ENCODE data around the gene CHCHD5.
A peak's percentile ranks its signal among the peaks of the same experiment; 100 is the strongest.

Gene CHCHD5

DNA sequence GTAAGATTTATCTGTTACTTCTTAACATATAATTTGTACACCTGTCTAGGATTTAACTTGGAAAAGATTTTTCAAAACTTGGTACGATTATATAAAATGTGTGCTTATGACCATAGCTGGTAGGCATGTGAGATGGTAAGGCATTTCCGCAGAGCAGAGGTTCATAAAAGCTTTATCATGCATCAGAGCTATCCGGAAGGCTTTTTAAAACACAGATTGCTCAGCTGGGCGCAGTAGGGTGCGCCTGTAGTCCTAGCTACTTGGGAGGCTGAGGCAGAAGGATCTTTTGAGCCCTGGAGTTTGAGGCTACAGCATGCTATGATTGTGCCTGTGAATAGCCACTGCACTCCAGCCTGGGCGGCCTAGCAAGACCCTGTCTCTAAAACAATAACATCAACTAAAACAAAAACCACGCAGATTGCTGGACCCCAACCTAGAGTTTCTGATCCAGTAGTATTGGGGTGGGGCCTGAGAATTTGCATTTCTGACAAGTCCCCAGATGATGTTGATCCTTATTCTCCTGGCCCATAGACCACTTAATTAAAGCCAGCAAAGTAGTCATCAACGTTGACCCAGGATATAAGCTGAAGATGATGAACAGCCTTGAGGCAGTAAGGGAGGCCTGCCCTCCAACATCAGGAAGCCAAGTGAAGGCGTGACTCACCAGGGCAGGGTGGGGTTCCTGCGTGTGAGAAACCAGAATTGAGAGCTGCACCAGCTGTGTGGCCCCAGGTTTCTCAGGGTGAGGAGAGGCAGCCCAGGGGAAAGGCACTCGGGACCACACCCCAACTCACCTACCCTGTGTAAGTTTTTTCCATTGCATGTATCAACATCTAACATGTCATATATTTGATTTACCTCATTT lies 39.7 kb downstream of the CHCHD5 start:
- FAIRE-seq = no peak
- peak; percentile 35 for DNase-seq (ENCODE audit: low spot score)

DNA sequence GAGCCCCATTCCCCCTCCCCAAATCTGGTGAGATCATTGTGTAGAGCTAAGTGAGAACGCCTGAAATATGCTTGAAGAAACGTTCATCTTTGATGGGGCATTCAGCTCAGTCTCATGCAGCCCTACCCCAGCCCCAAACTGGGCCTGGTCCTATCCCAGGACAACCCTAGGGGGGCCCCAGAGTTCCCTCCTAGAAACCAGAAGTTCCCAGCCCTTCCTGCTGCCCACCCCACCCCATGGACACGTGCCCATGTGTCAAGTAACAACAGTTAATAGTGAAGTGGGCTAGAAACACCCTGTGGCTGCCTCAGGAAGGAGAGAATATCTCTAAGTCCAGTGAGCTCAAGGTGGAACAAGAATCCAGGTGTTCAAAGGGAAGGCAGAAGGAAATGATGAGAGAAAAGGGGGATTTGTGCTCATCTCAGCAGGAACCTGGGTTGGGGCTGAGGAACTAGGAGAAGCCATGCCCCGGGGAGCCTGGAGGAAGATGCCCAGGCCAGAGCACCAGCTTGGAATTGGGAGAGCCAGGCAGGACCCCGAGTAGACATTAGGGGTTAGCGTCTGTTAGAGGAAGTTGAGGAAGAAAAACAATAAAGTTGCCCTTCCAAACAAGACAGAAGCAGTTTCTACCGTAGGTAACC lies 41.2 kb downstream of the CHCHD5 start:
- DNase-seq (ENCODE audit: low spot score) (no peak), FAIRE-seq (no peak)

DNA sequence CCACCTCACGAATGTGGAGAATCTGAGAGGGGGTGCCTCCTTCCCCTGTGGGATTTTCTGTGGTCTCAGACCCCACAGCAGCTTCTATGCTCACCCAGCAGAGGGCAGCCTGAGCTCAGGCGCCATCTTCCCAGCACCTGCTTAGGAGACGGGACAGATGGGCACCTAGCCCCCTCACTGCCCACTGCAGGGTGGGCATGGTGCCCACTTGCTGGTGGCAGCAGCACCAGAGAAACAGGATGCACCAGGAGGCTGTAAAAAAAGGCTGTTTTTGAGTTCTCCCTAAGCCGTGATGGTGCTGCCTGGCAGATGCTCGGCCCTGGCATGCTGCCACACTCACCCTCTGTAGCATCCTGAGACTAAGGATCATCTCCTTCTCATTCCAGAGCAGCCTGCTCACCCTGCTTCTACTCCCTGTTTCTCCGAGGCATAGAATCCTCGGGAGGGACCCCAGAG lies 42.2 kb downstream of the CHCHD5 start:
- DNase-seq (ENCODE audit: low spot score) (peak; percentile 62), FAIRE-seq (no peak)

DNA sequence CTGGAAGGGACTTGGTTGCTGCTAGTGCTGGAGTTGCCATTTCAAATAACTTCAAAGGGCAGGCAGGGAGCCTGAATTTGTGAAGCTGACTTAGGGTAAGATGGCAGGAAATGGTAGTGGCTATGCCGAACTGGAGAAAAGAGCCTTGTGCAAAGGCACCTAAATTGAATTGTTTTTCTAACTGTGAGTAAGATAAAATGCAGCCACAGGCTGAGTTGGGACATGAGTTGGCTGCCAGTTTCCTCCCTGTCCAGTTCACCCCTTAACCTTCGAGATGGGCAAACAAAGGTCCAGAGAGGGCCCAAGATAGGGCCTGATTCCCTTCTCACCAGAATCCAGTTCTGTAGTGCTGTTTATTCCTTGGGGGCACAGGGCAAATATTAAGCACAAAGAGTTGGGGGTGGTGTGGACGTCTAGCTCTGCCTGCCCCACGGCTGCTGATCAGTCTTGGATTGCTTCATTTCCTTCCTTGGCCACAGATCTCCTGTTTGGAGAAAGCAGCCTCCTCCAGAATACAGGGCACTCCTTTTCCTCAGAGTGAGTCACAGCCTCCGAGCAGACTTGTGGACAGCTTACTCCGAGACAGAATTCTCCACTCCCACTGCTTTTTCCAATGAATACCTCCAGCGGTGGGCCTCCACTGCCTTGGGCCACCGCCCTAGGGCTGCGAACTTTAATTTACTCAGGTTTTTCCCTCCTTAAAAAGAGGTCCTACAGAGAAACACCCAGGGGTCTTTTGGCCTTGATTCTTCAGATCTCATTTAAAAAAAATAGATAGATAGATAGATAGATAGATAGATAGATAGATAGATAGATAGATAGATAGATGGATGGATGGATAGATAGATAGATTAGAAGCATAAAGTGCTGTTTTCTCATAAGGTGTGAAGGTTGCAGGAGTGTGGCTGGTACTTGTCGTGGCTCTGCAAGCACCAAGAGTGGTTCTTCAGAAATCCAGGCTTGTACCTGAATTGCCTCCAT lies 42.9 kb downstream of the CHCHD5 start:
- FAIRE-seq = peak; percentile 84
- peak; percentile 96 for DNase-seq (ENCODE audit: low spot score)

DNA sequence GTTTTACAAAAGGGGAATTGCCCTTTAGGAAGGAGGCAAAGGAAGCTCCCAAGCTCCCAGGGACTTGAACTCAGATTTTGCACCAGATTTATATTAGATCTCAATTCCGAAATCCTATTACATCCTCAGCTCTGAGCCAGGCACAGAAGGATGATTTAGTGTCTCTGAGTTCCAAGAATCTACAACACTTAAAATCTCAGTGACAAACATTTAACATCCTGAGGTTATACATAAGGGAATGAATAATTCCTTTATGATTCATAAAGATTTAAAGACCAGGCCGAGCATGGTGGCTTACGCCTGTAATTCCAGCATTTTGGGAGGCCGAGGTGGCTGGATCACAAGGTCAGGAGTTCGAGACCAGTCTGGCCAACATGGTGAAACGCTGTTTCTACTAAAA lies 44.8 kb downstream of the CHCHD5 start:
- DNase-seq (ENCODE audit: low spot score) (no peak), FAIRE-seq (no peak)

DNA sequence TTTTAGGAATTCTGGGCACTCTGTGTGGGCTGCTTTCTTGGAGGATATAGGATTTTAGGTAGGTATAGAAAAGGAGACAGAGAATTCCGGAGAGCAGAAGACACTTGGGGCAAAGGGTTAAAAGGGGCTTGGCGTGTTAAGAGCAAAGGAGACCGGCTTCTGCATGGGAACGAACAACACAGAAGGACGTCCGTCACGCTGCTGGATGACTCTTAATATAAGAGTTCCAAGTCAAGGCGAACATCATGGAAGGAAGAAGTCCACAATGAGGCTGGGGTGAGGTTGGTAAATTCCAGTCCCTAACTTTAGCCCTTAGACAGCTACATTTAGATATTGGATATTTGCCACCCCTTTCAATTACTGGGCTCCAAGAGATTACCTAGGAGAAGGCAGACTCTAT lies 45.4 kb downstream of the CHCHD5 start:
- no peak for DNase-seq (ENCODE audit: low spot score)
- FAIRE-seq = no peak

DNA sequence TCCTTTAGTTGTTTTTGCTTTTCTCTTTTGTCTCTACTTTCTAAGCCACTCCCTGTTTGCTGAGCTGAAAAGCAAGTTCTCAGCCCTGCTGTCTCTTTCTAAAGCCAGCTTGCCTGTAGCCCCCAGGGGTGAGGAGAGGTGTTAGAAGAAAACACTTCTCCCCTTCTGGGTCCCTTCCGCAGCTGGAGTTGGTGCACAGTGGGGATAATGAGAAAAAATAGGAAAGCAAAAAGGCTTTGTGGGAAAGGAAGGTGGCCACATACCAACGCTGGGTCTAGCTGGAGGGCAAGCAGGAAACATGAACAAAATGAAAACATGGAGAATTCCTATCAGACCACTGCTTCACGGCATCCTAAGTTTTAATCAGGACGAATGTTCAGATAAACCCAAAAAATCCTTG lies 45.9 kb downstream of the CHCHD5 start:
- DNase-seq (ENCODE audit: low spot score) = no peak
- no peak for FAIRE-seq

DNA sequence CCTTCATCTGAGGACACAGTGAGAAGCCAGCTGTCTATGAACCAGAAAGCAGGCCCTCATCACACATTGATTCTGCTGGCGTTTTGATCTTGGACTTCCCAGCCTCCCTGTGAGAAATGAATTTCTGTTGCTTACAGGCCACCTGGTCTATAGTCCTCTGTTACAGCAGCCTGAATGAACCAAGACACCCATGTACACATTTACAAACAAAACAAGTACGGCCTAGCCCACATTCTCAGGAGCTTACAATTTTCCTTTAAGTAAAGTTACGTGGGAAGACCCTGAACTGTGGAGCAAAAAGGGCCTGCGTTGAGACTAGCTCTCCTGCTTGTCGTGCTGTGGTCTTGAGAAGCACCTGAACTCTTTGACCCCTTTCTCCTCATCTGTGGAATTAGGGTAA lies 49.3 kb downstream of the CHCHD5 start:
- DNase-seq (ENCODE audit: low spot score) = no peak
- FAIRE-seq = no peak

DNA sequence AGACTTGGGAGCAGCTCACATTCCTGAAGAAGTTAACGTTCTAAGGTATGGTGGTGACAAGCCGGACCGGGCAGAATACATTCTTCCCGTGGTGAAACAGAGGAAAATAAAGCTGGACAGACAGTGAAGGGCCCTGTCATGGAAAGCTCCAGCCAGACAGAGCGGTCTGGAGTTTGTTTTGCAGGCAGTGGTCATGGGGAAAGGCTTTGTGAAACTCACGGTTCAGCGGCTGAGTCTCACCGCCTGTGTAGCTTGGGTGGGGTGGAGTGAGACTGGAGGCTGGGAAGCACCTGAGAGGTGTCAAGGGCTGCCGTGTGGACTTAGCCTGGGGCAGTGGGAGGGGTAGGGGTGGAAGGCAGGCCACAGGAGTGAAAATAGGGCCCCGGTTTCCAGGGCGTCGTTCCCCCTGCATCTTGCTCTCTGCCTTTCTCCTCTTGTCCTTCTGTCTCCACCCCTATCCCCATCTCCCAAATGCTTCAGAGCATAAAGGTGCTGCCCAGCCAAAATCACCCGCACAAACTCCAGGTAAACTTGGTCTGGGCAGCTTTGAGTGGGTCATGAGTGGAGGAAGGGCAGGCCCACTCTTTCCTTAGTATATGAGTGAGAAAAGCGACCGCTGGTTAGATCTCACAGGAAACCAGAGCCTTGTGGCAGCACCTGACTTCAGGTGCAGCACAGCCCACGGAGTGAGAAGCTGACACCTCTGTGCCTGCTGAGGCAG lies 49.9 kb downstream of the CHCHD5 start:
- DNase-seq (ENCODE audit: low spot score) (no peak), FAIRE-seq (no peak)

DNA sequence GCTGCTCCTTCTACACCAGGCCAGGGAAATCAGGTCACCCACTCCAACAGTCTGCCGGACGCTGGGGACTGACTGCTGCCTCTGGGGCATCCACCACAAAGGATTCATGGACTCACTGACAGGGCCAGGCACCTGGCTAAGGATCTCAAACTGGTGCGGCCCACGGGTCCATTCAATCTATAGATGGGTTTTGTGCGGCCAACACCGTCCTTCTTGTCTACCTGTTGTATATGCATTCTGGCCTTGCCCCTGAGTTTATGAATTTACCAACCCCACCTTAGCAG lies 50.4 kb downstream of the CHCHD5 start:
- FAIRE-seq (no peak), DNase-seq (ENCODE audit: low spot score) (no peak)

DNA sequence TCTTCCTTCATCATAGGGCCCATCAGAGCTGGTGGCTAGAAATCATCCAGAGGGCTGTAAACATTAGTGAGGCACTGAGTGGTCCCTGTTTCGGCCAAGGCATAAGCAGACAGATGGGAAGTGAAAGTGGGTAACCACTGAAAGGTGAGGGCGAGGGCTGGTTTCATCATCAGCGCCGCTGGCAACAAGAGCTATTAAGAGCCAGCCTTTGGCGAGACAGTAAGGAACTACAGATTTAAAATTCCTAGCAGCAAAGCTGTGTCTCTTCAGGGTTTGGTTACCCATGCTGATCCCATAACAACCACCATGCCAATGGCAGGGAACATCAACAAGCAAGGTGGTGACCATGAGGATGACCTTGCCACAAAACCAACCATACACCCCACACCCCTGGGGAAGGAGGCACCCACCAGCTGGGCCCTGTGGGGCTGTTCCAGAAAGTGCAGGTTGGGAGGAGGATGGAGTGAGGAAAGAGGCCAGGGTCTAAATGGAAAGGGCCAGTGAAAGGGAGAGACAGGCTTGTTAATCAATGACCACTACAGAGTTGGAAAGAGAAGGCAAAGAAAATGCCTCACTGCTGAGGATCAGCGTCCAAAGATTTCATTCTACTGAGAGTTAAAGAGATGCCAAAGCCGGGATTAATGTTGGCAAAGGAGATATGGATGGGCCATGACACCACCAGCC lies 52.3 kb downstream of the CHCHD5 start:
- no peak for DNase-seq (ENCODE audit: low spot score)

DNA sequence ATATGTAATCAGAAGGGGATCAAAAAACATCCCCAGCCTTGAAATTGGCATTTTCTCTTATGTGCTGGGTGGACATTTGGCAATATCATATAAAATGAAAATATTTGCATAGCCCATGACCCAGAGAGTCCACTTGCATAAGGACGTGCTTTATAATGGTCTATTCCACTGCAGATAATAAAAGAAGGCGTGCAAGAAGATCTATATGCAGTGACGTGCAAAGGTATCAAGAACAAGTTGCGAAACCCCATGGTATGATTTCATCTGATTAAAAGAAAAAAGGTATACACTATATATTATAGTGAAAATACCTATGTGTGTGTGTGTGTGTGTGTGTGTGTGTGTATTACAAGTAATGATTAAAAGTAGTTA lies 52.9 kb downstream of the CHCHD5 start:
- DNase-seq (ENCODE audit: low spot score) = no peak
- FAIRE-seq = no peak

More for the DNA sequence above, 52.3 kb downstream of the CHCHD5 start:
- no peak for FAIRE-seq

All from RCC 7860 (cell line).